Ascending aorta (tissue), 2 donors: ENCODE results near the gene PDE3A. TPM values are rescaled to one million over a fixed set of nuclear protein-coding genes. Genes with fewer than 3 reads are reported as not detected.

Experiments used
- DNase-seq, 2 donors: peaks; one replicate each; pipeline ENCODE4 v3.0.0-alpha.2; 2019; ENCODE audit warnings: low spot score in 2 of 2
- H3K27ac ChIP-seq, 2 donors: fragments of 200-600 bp; sonication (generic); one replicate each; pipeline ENCODE4 v1.5.1; 2016 to 2017; ENCODE audit warnings: mild to moderate bottlenecking in 1 of 2
- H3K27me3 ChIP-seq: fragments of 200-600 bp; sonication (generic); one replicate; pipeline ENCODE4 v1.5.1; 2017
- H3K36me3 ChIP-seq, 2 donors: fragments of 200-600 bp; sonication (generic); one replicate each; pipeline ENCODE4 v1.5.1; 2016
- H3K4me1 ChIP-seq, 2 donors: fragments of 200-600 bp; sonication (generic); one replicate each; pipeline ENCODE4 v1.5.1; 2016 to 2017; ENCODE audit warnings: mild to moderate bottlenecking in 1 of 2
- H3K4me3 ChIP-seq, 2 donors: fragments of 200-600 bp; sonication (generic); one replicate each; pipeline ENCODE4 v1.5.1; 2016 to 2017; ENCODE audit warnings: mild to moderate bottlenecking in 1 of 2
- H3K9me3 ChIP-seq, 2 donors: fragments of 200-600 bp; sonication (generic); one replicate each; pipeline ENCODE4 v1.5.1; 2016
- CTCF ChIP-seq, 3 experiments: fragments of 200-600 bp in 2 of 3; fragments of 450-650 bp in 1 of 3; sonication (generic) in 2 of 3; IDR thresholded peaks; one replicate each; pipeline ENCODE4 v1.5.1; 2016 to 2019; ENCODE audit warnings: antibody characterized with exemption in 3 of 3, mild to moderate bottlenecking in 1 of 3, moderate library complexity in 1 of 3
- intact Hi-C: fragments of 100-400 bp; cut with DNase I; formaldehyde crosslinking; loops from one replicate; pipeline ENCODE4 v1.15.1; 2023
- total RNA-seq: library from RNA; depleted of rRNA; stranded (reverse); fragments of >200 nt; gene quantifications from one replicate; pipeline ENCODE4 v1.1.0, GENCODE V29; 2016

PDE3A gene
- total RNA-seq, 1 donor from 2014 or later: 33.7 TPM

DNA sequence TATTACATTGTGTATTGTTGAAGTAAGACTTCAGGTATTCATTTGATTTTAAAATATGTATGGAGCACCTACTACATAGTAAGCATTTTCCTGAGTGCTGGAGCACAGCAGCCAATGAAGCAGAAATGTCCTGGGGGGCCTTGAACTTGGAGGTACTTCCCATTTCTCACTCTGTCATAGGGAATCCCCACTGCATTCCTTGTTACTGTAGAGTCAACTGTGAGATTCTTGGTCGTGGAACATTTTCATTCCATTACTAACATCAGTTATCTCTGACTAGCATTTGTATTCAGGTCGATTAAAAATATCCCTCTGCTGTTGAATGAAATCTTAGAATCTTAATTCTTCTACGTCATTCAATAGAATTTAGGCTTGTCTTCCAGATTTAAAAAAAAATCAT is 66.7 kb downstream of the PDE3A start:
- intact Hi-C loops: loop anchor here (10.0 kb wide), 1 partner anchor 50 kb away; no protein-coding TSS in a partner anchor
- no peaks in the 10 kb centered on the region for H3K9me3 ChIP-seq
- no peaks in the 10 kb centered on the region for H3K36me3 ChIP-seq
- H3K4me1 ChIP-seq: peaks cover 6 to 50% of the 10 kb centered on the region in 2 donors
- no peaks in the 10 kb centered on the region for H3K27me3 ChIP-seq
- no peak overlapping the region for H3K4me3 ChIP-seq
- no peak for DNase-seq
- H3K27ac ChIP-seq: peak overlapping the region; percentile 44 to 65
- no peak for TF ChIP-seq CTCF (IDR thresholded peaks at IDR 0.05)

DNA sequence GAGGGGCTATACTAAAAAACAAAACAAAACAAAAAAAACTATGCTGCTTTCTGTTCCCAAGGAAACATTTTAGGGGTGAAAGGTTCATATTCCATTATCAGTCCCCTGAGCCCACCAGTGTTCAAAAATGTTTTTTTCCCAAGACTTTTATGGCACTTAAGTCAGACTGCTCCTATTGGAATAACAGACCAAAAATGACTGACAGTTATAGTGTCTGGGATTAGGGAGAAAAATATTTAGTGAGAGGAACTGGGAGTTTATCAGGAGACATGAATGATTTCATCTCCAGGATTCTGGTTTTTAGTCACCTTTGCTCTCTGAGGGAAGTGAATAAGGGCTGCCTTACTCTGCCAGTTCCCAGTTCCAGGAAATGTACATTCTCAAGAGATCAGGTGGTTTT is 68.0 kb downstream of the PDE3A start:
- H3K27ac ChIP-seq: peak overlapping the region; percentile 44 to 65
- TF ChIP-seq CTCF (IDR thresholded peaks at IDR 0.05): no peak

GRCh38 chr12:20438299-20438779 is 70.0 kb downstream of the PDE3A start:
- H3K27me3 ChIP-seq: no peaks in the 10 kb centered on the region
- no peak for DNase-seq
- H3K4me3 ChIP-seq: no peak overlapping the region
- no peaks in the 10 kb centered on the region for H3K36me3 ChIP-seq
- TF ChIP-seq CTCF (IDR thresholded peaks at IDR 0.05): no peak
- peak overlapping the region; percentile 12 to 44 for H3K27ac ChIP-seq
- intact Hi-C loops: loop anchor here (10.0 kb wide), 1 partner anchor 54 kb away; no protein-coding TSS in a partner anchor
- no peaks in the 10 kb centered on the region for H3K9me3 ChIP-seq
- peaks cover 7 to 46% of the 10 kb centered on the region in 2 donors for H3K4me1 ChIP-seq

More for the DNA sequence above, 68.0 kb downstream of the PDE3A start:
- H3K4me1 ChIP-seq: peaks cover 7 to 49% of the 10 kb centered on the region in 2 donors
- no peaks in the 10 kb centered on the region for H3K9me3 ChIP-seq
- DNase-seq: no peak
- no peaks in the 10 kb centered on the region for H3K27me3 ChIP-seq
- intact Hi-C loops: loop anchor here (10.0 kb wide), 1 partner anchor 52 kb away; no protein-coding TSS in a partner anchor
- H3K36me3 ChIP-seq: no peaks in the 10 kb centered on the region
- H3K4me3 ChIP-seq: peak overlapping the region in 1 of 2 donors; percentile 11

GRCh38 chr12:20439626-20440025 is 71.3 kb downstream of the PDE3A start:
- Histone ChIP-seq H3K27me3 (no peaks in the 10 kb centered on the region), H3K27ac (peak overlapping the region; percentile 7 to 35), H3K9me3 (no peaks in the 10 kb centered on the region), H3K36me3 (no peaks in the 10 kb centered on the region), H3K4me1 (peaks cover 10 to 54% of the 10 kb centered on the region in 2 donors), H3K4me3 (no peak overlapping the region)
- DNase-seq: no peak
- intact Hi-C loops: loop anchor here (10.0 kb wide), 1 partner anchor 55 kb away; no protein-coding TSS in a partner anchor
- no peak for TF ChIP-seq CTCF (IDR thresholded peaks at IDR 0.05)

GRCh38 chr12:20440408-20440807 is 72.1 kb downstream of the PDE3A start:
- intact Hi-C loops: no loop called here
- H3K9me3 ChIP-seq: no peaks in the 10 kb centered on the region
- TF ChIP-seq CTCF (IDR thresholded peaks at IDR 0.05): no peak
- H3K4me3 ChIP-seq: no peak overlapping the region
- H3K36me3 ChIP-seq: no peaks in the 10 kb centered on the region
- H3K27me3 ChIP-seq: no peaks in the 10 kb centered on the region
- peaks cover 10 to 52% of the 10 kb centered on the region in 2 donors for H3K4me1 ChIP-seq
- peak overlapping the region in 1 of 2 donors; percentile 7 for H3K27ac ChIP-seq
- no peak for DNase-seq
